OCI-LY7 (cell line): Measurements from ENCODE around the gene WIPF2.

Experiments
- EZH2phosphoT487 ChIP-seq: fragments of 200-600 bp; sonication (generic); IDR thresholded peaks from 2 replicates; pipeline ENCODE4 v1.6.1; 2018; ENCODE audit warnings: low read depth, borderline replicate concordance, mild to moderate bottlenecking, mixed run types, antibody characterized with exemption, low read length, moderate library complexity, mixed read lengths
- TF ChIP-seq, protein P1 (sequence below): fragments of 200-600 bp; sonication (generic); conservative IDR thresholded peaks from 2 replicates; pipeline ENCODE4 v1.5.1; 2014; ENCODE audit warnings: mild to moderate bottlenecking, antibody characterized with exemption, low read length, moderate library complexity, mixed read lengths

GRCh38 chr17:40218740-40219593, at the start of gene WIPF2:
- TF ChIP-seq, protein P1, sequence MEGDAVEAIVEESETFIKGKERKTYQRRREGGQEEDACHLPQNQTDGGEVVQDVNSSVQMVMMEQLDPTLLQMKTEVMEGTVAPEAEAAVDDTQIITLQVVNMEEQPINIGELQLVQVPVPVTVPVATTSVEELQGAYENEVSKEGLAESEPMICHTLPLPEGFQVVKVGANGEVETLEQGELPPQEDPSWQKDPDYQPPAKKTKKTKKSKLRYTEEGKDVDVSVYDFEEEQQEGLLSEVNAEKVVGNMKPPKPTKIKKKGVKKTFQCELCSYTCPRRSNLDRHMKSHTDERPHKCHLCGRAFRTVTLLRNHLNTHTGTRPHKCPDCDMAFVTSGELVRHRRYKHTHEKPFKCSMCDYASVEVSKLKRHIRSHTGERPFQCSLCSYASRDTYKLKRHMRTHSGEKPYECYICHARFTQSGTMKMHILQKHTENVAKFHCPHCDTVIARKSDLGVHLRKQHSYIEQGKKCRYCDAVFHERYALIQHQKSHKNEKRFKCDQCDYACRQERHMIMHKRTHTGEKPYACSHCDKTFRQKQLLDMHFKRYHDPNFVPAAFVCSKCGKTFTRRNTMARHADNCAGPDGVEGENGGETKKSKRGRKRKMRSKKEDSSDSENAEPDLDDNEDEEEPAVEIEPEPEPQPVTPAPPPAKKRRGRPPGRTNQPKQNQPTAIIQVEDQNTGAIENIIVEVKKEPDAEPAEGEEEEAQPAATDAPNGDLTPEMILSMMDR: peak; percentile 58
- TF ChIP-seq EZH2phosphoT487: no peak
